HepG2 (cell line): ENCODE data around the gene TMEM9. TPM values are rescaled to one million over a fixed set of nuclear protein-coding genes. Genes with fewer than 3 reads are reported as not detected.

ENCODE experiments used
- CENPX ChIP-seq: sonication (generic); formaldehyde crosslinking; IDR thresholded peaks from 2 replicates; pipeline ENCODE4 v1.9.0; 2021; ENCODE audit warnings: mild to moderate bottlenecking, missing genetic modification reagents, moderate library complexity
- ERF ChIP-seq: IDR thresholded peaks from 2 replicates; pipeline ENCODE4 v1.6.1; 2018; ENCODE audit warnings: missing biosample characterization, missing genetic modification reagents
- ISX ChIP-seq: sonication (generic); formaldehyde crosslinking; conservative IDR thresholded peaks from 2 replicates; pipeline ENCODE4 v1.5.0; 2020; ENCODE audit warnings: missing genetic modification reagents
- MIXL1 ChIP-seq: IDR thresholded peaks from 2 replicates; pipeline ENCODE4 v1.6.1; 2016
- NR2C2 ChIP-seq: sonication (generic); formaldehyde crosslinking; IDR thresholded peaks from 2 replicates; pipeline ENCODE4 v1.4.0; 2020; ENCODE audit warnings: missing genetic modification reagents, mild to moderate bottlenecking, moderate library complexity, borderline replicate concordance
- ONECUT2 ChIP-seq: sonication (generic); formaldehyde crosslinking; IDR thresholded peaks from 2 replicates; pipeline ENCODE4 v1.4.0; 2020; ENCODE audit warnings: missing genetic modification reagents
- PHF5A ChIP-seq: IDR thresholded peaks from one replicate; pipeline ENCODE4 v1.6.1; 2018; ENCODE audit warnings: low read depth, missing genetic modification reagents; ENCODE audit not compliant: unreplicated experiment
- RFXANK ChIP-seq: IDR thresholded peaks from 2 replicates; pipeline ENCODE4 v1.6.1; 2016
- SATB2 ChIP-seq: sonication (generic); formaldehyde crosslinking; IDR thresholded peaks from 2 replicates; pipeline ENCODE4 v1.5.0; 2020; ENCODE audit warnings: missing genetic modification reagents
- WIZ ChIP-seq: sonication (generic); formaldehyde crosslinking; IDR thresholded peaks from 2 replicates; pipeline ENCODE4 v1.5.1; 2020; ENCODE audit warnings: mild to moderate bottlenecking, missing genetic modification reagents
- ZNF142 ChIP-seq: sonication (generic); formaldehyde crosslinking; IDR thresholded peaks from 2 replicates; pipeline ENCODE4 v1.4.0; 2020; ENCODE audit warnings: missing genetic modification reagents
- ZNF335 ChIP-seq: sonication (generic); formaldehyde crosslinking; IDR thresholded peaks from 2 replicates; pipeline ENCODE4 v1.4.0; 2020; ENCODE audit warnings: missing genetic modification reagents
- ZNF530 ChIP-seq: sonication (generic); formaldehyde crosslinking; IDR thresholded peaks from 2 replicates; pipeline ENCODE4 v1.5.0; 2020; ENCODE audit warnings: low read depth, mild to moderate bottlenecking, missing genetic modification reagents
- ZSCAN22 ChIP-seq: sonication (generic); formaldehyde crosslinking; IDR thresholded peaks from 2 replicates; pipeline ENCODE4 v1.4.0; 2020; ENCODE audit warnings: mild to moderate bottlenecking, missing genetic modification reagents
- ZSCAN5A ChIP-seq: sonication (generic); formaldehyde crosslinking; IDR thresholded peaks from 2 replicates; pipeline ENCODE4 v1.8.0; 2022; ENCODE audit warnings: mild to moderate bottlenecking, missing genetic modification reagents, borderline replicate concordance
- polyA plus RNA-seq, 8 experiments: library from polyadenylated mRNA; depleted of rRNA in 3 of 8; stranded (reverse) in 7 of 8; unstranded in 1 of 8; fragments of >200 nt; fragmentation: Illumina TruSeq in 4 of 8; extraction: Trizol in 4 of 8; gene quantifications; 2 replicates each; pipeline versions ENCODE4 v1.2.1 to v1.2.3, GENCODE V29; 2011 to 2016; ENCODE audit warnings: low read depth in 4 of 8, missing spikeins in 1 of 8, mixed read lengths in 1 of 8; ENCODE audit not compliant: insufficient read depth in 1 of 8
- total RNA-seq, 5 experiments: library from RNA; depleted of rRNA; stranded (reverse); fragments of >200 nt; fragmentation: Illumina TruSeq; extraction: Trizol; gene quantifications; 2 replicates each; pipeline ENCODE4 v1.2.3, GENCODE V29; 2016; ENCODE audit warnings: low read depth in 1 of 5
- TF ChIP-seq, protein P1 (sequence below): IDR thresholded peaks from 2 replicates; pipeline ENCODE4 v1.6.1; 2016; ENCODE audit warnings: low read depth, missing genetic modification reagents, missing compliant biosample characterization

TMEM9 gene
- total and polyA plus RNA-seq, 2 of the 13 experiments (the other 11 are each of a cell fraction or from before 2014, with no cell fraction given), result 60.9 to 102 TPM

GRCh38 chr1:201171063-201172036 is 17.1 kb upstream of the TMEM9 start (continued):
- TF ChIP-seq, protein P1, sequence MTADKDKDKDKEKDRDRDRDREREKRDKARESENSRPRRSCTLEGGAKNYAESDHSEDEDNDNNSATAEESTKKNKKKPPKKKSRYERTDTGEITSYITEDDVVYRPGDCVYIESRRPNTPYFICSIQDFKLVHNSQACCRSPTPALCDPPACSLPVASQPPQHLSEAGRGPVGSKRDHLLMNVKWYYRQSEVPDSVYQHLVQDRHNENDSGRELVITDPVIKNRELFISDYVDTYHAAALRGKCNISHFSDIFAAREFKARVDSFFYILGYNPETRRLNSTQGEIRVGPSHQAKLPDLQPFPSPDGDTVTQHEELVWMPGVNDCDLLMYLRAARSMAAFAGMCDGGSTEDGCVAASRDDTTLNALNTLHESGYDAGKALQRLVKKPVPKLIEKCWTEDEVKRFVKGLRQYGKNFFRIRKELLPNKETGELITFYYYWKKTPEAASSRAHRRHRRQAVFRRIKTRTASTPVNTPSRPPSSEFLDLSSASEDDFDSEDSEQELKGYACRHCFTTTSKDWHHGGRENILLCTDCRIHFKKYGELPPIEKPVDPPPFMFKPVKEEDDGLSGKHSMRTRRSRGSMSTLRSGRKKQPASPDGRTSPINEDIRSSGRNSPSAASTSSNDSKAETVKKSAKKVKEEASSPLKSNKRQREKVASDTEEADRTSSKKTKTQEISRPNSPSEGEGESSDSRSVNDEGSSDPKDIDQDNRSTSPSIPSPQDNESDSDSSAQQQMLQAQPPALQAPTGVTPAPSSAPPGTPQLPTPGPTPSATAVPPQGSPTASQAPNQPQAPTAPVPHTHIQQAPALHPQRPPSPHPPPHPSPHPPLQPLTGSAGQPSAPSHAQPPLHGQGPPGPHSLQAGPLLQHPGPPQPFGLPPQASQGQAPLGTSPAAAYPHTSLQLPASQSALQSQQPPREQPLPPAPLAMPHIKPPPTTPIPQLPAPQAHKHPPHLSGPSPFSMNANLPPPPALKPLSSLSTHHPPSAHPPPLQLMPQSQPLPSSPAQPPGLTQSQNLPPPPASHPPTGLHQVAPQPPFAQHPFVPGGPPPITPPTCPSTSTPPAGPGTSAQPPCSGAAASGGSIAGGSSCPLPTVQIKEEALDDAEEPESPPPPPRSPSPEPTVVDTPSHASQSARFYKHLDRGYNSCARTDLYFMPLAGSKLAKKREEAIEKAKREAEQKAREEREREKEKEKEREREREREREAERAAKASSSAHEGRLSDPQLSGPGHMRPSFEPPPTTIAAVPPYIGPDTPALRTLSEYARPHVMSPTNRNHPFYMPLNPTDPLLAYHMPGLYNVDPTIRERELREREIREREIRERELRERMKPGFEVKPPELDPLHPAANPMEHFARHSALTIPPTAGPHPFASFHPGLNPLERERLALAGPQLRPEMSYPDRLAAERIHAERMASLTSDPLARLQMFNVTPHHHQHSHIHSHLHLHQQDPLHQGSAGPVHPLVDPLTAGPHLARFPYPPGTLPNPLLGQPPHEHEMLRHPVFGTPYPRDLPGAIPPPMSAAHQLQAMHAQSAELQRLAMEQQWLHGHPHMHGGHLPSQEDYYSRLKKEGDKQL (CRISPR knock-in tag), result no peak
- TF ChIP-seq NR2C2 (CRISPR knock-in tag) (no peak; the same call in none of the 2 replicates), ZNF530 (CRISPR knock-in tag) (no peak), ZNF335 (CRISPR knock-in tag) (no peak), ISX (CRISPR knock-in tag) (no peak), CENPX (CRISPR knock-in tag) (no peak), ZNF142 (no peak; the same call in 1 of the 2 replicates), SATB2 (no peak), PHF5A (CRISPR knock-in tag) (no peak), ZSCAN5A (CRISPR knock-in tag) (no peak; the same call in 1 of the 2 replicates), ZSCAN22 (no peak), ERF (no peak), WIZ (CRISPR knock-in tag) (no peak), ONECUT2 (no peak), MIXL1 (CRISPR knock-in tag) (no peak), RFXANK (CRISPR knock-in tag) (no peak)
